Testis (tissue), 2 donors: ENCODE measurements around the gene DNAAF3.

Experiments
- POLR2A ChIP-seq: fragments of 450-650 bp; IDR thresholded peaks from one replicate; pipeline ENCODE4 v1.6.1; 2017; ENCODE audit warnings: antibody characterized with exemption, mild to moderate bottlenecking, moderate library complexity
- TF ChIP-seq, protein P1 (sequence below), 3 experiments: fragments of 450-650 bp in 2 of 3; fragments of 200-600 bp in 1 of 3; sonication (generic) in 1 of 3; IDR thresholded peaks; one replicate each; pipeline ENCODE4 v1.5.1; 2016 to 2019; ENCODE audit warnings: antibody characterized with exemption in 3 of 3, mild to moderate bottlenecking in 2 of 3, moderate library complexity in 1 of 3

DNA sequence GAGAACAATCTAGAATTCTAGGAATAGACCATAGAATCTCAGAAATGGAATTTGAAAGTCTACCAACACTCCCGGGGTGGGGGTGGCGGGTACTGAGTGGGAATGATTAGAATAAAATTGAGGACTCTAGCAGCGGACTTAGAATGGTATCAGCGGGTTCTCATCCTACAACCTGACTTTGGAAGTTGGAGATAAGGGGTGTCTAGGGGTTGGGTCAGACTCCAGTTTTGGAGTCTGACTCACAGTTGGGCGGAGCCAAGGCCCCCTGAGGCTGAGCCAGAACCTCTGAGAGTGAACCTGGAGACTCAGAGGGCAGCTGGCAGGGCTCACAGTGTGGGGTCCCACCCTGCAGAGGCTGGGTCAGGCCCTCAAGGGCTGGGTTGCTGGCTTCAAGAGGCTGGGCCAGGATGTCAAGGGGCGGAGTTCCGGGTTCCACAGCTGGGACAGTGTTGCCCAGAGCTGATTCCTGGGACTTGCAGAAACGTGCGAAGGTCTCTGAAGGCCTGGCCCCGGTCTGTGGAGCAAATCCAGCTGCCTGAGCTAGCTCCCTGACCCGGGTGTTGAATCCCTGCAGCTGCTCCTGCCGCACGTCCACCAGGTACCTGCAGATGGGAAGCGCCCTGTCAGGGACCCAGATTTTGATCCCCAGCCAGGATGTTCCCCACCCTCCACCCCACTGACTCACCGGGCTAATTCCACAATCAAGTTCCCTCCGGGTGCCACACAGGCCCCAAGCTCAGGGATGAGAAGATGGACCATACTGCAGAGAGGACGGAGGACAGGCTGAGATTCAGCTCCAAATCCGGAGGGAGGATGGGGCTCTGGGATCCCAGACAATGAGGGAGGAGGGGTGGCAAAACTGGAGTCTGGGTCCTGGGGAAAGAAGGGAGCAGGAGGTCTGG, 7.3 kb downstream of the DNAAF3 start:
- no peak for TF ChIP-seq POLR2A
- TF ChIP-seq, protein P1, sequence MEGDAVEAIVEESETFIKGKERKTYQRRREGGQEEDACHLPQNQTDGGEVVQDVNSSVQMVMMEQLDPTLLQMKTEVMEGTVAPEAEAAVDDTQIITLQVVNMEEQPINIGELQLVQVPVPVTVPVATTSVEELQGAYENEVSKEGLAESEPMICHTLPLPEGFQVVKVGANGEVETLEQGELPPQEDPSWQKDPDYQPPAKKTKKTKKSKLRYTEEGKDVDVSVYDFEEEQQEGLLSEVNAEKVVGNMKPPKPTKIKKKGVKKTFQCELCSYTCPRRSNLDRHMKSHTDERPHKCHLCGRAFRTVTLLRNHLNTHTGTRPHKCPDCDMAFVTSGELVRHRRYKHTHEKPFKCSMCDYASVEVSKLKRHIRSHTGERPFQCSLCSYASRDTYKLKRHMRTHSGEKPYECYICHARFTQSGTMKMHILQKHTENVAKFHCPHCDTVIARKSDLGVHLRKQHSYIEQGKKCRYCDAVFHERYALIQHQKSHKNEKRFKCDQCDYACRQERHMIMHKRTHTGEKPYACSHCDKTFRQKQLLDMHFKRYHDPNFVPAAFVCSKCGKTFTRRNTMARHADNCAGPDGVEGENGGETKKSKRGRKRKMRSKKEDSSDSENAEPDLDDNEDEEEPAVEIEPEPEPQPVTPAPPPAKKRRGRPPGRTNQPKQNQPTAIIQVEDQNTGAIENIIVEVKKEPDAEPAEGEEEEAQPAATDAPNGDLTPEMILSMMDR (IDR thresholded peaks at IDR 0.05): no peak
